IPS DF 4.7 (cell line): ENCODE measurements around the gene POLR3C.
A peak's percentile ranks its signal among the peaks of the same experiment; 100 is the strongest.
"Not testable (repeated sequence)": the region's sequence is repeated elsewhere in the genome, so short reads cannot be mapped to it uniquely, and the experiment has no call there.

Experiments
- DNase-seq: peaks from one replicate; pipeline ENCODE4 v3.0.0-alpha.2; 2013; ENCODE audit warnings: low spot score; ENCODE audit errors: extremely low read depth

Gene POLR3C

GRCh38 chr1:145822779-145823331 is 1.1 kb upstream of the POLR3C start:
- DNase-seq = not testable (repeated sequence)

DNA sequence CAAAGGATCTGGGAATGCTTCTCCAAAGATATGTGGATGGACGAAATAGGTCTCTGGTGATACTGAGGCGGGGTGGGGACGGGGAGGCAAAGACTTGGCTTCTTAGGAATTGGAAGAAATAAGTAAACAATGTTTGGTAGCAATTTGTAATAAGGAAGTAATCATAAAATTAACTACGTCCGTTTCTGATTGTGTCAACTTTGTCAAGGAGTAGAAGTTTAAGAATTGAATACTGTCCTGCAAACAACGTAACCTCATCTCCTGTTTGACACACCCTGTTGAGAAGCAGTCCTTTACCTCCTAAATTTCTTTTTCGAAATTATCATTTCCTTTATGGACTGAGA is 471 bp downstream of the POLR3C start:
- DNase-seq = no peak

- DNase-seq = no peak
Measured at GRCh38 chr1:145826030-145826429, 2.0 kb downstream of the POLR3C start.

DNA sequence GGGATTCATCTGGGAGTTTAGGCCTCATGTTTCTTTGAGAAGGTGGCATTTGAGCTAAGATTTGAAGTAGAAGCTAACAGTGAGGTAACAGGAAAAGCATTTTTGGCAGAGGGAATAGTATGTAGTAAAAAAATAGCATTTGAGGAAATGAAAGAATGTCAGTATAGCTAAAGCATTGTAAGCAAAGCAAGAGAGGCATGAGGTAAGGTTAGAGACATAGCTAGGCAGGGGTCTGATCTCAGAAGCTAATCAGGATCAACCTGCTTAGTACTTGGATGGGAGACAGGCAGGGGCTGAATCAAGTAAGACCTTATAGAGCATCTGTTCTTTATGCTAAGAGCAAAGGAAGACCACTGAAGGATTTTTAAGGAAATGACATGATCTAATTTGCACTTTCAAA is 4.0 kb downstream of the POLR3C start:
- no peak for DNase-seq

DNA sequence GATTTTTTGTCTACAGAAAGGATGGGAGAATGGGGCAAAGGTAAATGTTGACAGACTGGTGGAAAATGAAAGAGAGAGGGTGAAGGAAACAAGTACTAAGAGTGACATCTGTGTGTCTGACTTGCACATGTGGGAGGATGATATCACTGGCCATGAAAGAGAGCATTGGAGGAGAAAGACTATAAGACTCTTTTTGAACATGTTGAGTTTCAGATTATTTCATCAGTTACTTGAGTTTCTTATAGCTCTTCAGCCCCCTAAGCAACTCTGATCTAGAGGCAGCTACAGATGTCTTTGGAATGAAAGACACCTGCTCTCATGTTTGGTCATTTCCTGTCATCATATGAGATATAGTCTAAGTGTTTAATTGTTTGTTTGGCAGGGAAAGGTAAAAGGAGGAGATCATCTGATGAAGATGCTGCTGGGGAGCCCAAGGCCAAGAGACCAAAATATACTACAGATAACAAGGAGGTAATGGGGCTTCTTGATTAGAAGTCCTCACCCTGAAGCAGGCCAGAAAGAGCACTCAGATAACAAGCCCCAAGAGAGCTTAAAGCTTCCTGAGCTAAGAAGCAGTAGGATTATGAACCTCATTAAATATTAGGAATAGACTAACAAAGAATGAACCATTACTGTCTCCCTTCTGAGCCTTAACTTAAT is 4.5 kb downstream of the POLR3C start:
- no peak for DNase-seq

GRCh38 chr1:145830810-145831209 is 6.8 kb downstream of the POLR3C start:
- not testable (repeated sequence) for DNase-seq

- DNase-seq = no peak
Measured at GRCh38 chr1:145837656-145838055, 13.7 kb downstream of the POLR3C start.

- no peak for DNase-seq
Measured at GRCh38 chr1:145843031-145843430, 19.0 kb downstream of the POLR3C start.

GRCh38 chr1:145845144-145845513 is 21.1 kb downstream of the POLR3C start:
- no peak for DNase-seq

DNA sequence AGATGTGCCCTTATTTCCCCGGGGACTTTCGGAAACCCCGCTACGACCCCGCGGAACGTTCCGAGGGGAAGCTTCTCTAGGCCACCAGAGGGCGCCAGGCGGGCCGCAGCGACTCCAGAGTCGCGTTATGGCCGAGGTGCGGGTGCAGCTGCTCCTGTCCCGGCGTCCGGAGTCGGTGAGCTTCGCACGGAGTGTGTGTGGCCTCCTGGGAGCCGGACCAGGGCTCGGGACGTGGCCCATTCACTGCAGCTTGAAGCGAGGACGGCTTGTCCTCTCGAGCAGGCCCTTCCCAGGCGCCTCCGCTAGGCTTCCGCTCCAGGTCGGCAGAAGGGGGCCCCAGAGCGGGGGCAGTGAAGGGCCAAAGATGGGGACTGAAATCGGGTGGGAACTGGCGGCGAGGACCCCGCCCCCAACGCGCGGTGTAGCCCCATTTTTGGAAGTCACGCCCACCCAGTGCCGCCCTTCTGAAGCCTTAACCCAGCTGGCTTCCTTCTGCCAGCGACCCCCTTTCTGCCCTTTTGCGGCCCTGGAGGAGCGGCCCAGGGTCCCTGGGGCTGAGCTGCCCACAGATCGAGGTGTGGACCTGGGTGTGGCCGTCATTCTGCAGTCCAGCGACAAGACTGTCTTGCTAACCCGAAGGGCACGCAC is 21.6 kb downstream of the POLR3C start, which contains the start of gene NUDT17:
Gene NUDT17 (plus strand): TSS at position 117 of the 648 bp plus-strand sequence. CDS start 11 bp downstream, at position 128.
- DNase-seq = peak; percentile 19

DNA sequence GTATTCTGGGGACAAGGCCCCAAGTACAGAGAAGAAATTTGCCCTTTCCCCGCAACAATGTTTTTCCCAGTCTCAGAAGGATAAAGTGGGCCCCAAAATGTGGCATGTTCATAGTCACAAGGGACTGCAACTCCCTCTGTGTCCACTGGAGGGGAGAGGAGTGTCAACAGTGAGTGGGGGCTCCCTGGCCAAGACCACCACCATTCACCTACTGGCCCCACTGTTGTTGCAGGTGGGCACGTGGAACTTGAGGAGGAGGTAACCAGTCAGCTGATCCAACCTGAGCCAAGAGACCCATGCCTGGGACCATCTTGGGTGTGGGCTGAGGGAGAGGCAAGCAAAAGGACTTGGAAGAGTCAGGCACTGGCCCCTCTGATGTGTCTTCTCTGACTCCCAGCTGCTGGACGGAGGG is 22.2 kb downstream of the POLR3C start:
- peak; percentile 30 for DNase-seq

- no peak for DNase-seq
Measured at GRCh38 chr1:145847827-145848226, 23.8 kb downstream of the POLR3C start.

DNA sequence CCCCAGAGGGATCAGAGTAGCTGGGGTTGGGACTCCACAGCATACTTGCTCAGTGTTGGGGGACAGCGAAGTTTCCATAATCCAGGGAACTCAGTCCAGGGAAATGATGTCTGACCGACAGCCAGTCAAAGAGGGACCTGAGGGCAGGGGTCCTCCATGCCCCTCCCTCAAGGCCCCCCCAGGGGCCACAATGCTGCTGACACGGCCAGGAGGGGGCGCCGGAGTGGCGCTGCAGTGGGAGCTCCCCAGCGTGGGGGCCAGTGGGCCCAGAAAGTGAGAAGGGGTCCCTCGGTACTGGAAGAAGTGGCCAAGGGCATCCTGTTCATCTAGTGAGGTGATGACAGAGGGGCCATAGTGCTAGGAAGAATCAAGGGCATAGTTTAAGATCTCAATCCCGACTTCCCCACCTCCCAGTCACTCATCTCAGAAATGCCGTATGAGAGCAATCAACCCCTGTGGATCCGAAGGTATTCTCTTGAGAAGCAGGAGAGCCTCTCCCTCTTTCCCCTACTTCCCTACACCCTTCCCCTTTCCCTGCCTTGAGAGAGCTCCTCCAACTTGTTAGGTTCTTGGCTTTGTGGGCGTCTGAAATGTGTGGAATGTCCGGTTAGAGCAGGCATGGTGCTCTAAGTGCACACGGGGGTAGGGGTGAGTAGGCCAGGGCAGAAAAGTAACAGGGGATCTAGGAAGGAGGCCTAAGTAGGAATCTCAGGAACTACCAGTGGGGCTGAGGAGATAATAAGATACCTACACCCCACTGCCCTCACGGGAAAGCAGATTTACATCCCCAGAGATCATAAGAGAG is 25.6 kb downstream of the POLR3C start:
- DNase-seq = no peak

- no peak for DNase-seq
Measured at GRCh38 chr1:145855426-145855948, 31.5 kb downstream of the POLR3C start.

- no peak for DNase-seq
Measured at GRCh38 chr1:145857170-145857569, 33.2 kb downstream of the POLR3C start.

- no peak for DNase-seq
Measured at GRCh38 chr1:145858238-145858900, 34.4 kb downstream of the POLR3C start.

DNA sequence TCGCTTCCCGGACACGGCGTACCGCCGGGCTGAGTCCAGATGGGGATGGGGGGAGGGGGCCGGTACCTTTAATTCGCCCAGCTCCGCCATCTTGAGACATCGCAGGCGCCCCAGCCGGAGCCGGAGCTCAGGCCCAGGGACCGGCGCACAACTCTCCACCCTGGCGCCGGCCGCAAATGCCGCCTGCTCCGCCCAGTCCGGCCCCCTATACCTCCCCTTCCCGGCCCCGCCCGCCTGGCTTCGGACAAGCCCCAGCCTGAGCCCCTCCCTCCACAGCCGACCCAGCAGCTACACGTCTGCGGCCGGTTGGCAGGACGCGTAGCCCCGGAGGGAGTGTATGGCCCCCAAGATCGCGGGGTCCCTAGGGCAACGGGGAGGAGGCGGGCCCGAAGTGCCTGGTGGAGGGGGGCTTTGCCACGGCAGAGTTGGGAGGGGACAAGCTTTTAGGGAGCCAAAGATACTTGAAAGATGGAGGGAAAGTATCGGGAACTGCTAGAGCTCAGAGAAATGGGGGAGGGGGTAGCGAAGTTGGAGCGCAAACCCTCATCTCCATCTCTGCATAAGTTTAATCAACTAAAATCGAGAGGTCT is 35.0 kb downstream of the POLR3C start, which contains the start of gene PIAS3:
Gene PIAS3 (minus strand): TSS at position 181 of the 590 bp plus-strand sequence. CDS start 91 bp downstream, at position 90.
- DNase-seq = no peak

GRCh38 chr1:145859491-145860023 is 35.6 kb downstream of the POLR3C start:
- DNase-seq = no peak

DNA sequence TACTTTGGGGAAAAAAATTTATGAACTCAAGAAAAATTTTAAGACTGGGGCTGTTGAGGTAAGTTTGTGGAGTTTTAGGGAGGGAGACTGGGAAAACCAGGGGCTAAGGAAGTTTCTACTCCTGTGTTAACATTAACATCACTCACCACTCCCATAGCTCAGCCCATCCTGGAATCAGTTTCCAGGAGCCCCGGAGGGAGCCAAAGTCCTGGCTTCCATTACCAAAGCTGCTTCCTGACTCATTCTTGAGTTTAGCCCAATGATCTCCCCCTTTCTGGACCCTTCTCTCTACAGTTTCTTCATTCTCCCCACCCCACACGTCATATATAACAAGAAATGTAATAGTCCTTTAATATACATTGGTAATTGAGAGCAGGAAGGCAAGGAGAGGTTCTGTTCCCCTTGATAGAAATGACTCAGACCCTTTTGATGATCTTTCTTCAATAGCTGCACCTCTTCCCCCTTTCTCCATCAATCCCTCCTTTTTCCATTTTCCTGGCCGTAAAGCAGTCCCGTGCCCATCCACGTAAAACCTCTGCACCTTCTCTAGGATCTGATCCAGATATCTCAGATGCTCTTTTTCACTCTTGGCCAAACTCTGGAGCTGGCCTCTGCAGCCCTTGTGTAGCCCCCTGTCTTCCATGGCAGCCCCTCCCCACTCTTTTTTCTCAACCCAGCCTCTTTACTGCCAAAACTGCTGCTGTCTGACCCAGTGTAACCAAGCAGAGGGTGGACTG is 39.5 kb downstream of the POLR3C start:
- no peak for DNase-seq

GRCh38 chr1:145868232-145868631 is 44.2 kb downstream of the POLR3C start:
- no peak for DNase-seq
